Cardiac septum (tissue), 1 donor: ENCODE data around the gene DAAM1. TPM values are rescaled to one million over a fixed set of nuclear protein-coding genes. Genes with fewer than 3 reads are reported as not detected.

Experiments used
- DNase-seq: peaks from one replicate; pipeline ENCODE4 v3.0.0-alpha.2; 2020; ENCODE audit warnings: low spot score
- intact Hi-C: fragments of 100-400 bp; cut with DNase I; formaldehyde crosslinking; loops from one replicate; pipeline ENCODE4 v1.14.0; 2022
- total RNA-seq: library from RNA; stranded (reverse); fragmentation: NEBNext Ultra II Directional; extraction: Animal tissue kit (Norgen Biotek cat#: 25700); gene quantifications from one replicate; pipeline ENCODE4 v1.2.1, GENCODE V29; 2021
- donor health status: DM: no; HTN: no; CAD: no.

Gene DAAM1
- total RNA-seq, 1 donor from 2014 or later = 83.8 TPM

- intact Hi-C loops = no loop called here
- DNase-seq = no peak
Observed at GRCh38 chr14:59213368-59214315, 25.2 kb downstream of the DAAM1 start.

- no peak for DNase-seq
- intact Hi-C loops = no loop called here
Observed at GRCh38 chr14:59214702-59215302, 26.3 kb downstream of the DAAM1 start.

GRCh38 chr14:59215322-59215721 is 26.9 kb downstream of the DAAM1 start:
- peak; percentile 81 for DNase-seq
- intact Hi-C loops = no loop called here

GRCh38 chr14:59215757-59216156 is 27.3 kb downstream of the DAAM1 start:
- intact Hi-C loops = no loop called here
- DNase-seq = no peak

- intact Hi-C loops = no loop called here
- DNase-seq = no peak
Observed at GRCh38 chr14:59217011-59217410, 28.5 kb downstream of the DAAM1 start.

- intact Hi-C loops = no loop called here
- no peak for DNase-seq
Observed at GRCh38 chr14:59221568-59221967, 33.1 kb downstream of the DAAM1 start.

- intact Hi-C loops = no loop called here
- DNase-seq = no peak
Observed at GRCh38 chr14:59224341-59224740, 35.9 kb downstream of the DAAM1 start.

GRCh38 chr14:59225281-59225680 is 36.8 kb downstream of the DAAM1 start:
- DNase-seq = no peak
- intact Hi-C loops = loop anchor here (5.0 kb wide), 1 partner anchor 33 kb away; no protein-coding TSS in a partner anchor

GRCh38 chr14:59228421-59228820 is 40.0 kb downstream of the DAAM1 start:
- intact Hi-C loops = loop anchor here (5.0 kb wide), 1 partner anchor 36 kb away; no protein-coding TSS in a partner anchor

GRCh38 chr14:59229653-59230406 is 41.4 kb downstream of the DAAM1 start:
- DNase-seq = no peak
- intact Hi-C loops = loop anchor here (5.0 kb wide), 1 partner anchor 38 kb away; no protein-coding TSS in a partner anchor

More at GRCh38 chr14:59228421-59228820, 40.0 kb downstream of the DAAM1 start:
- no peak for DNase-seq

GRCh38 chr14:59236195-59236594 is 47.7 kb downstream of the DAAM1 start:
- intact Hi-C loops = no loop called here
- DNase-seq = no peak

- DNase-seq = no peak
- intact Hi-C loops = no loop called here
Observed at GRCh38 chr14:59238216-59238615, 49.7 kb downstream of the DAAM1 start.

GRCh38 chr14:59239022-59239421 is 50.6 kb downstream of the DAAM1 start:
- no peak for DNase-seq
- intact Hi-C loops = no loop called here

- intact Hi-C loops = no loop called here
- no peak for DNase-seq
Observed at GRCh38 chr14:59240356-59240755, 51.9 kb downstream of the DAAM1 start.

GRCh38 chr14:59241121-59241520 is 52.7 kb downstream of the DAAM1 start:
- intact Hi-C loops = no loop called here

GRCh38 chr14:59243174-59243573 is 54.7 kb downstream of the DAAM1 start:
- no peak for DNase-seq
- intact Hi-C loops = no loop called here

More at GRCh38 chr14:59241121-59241520, 52.7 kb downstream of the DAAM1 start:
- DNase-seq = no peak

GRCh38 chr14:59244581-59244980 is 56.1 kb downstream of the DAAM1 start:
- DNase-seq = no peak
- intact Hi-C loops = no loop called here

- intact Hi-C loops = no loop called here
- no peak for DNase-seq
Observed at GRCh38 chr14:59245809-59246295, 57.4 kb downstream of the DAAM1 start.

- DNase-seq = no peak
- intact Hi-C loops = no loop called here
Observed at GRCh38 chr14:59246566-59246965, 58.1 kb downstream of the DAAM1 start.
